Mesothelial cell of epicardium (in vitro differentiated cells): Measurements from ENCODE around the gene NHEJ1. TPM values are rescaled to one million over a fixed set of nuclear protein-coding genes. Genes with fewer than 3 reads are reported as not detected.

ENCODE experiments used
- DNase-seq, 2 experiments: peaks; one replicate each; pipeline ENCODE4 v3.0.0; 2021; ENCODE audit warnings: low spot score in 2 of 2; ENCODE audit not compliant: unreplicated experiment in 2 of 2
- H3K27ac Mint-ChIP-seq: 2 replicates; pipeline ENCODE4 v1.8.0; 2021; ENCODE audit warnings: mixed read lengths
- H3K27me3 Mint-ChIP-seq: 2 replicates; pipeline ENCODE4 v1.8.0; 2021; ENCODE audit warnings: low read depth, mixed read lengths
- H3K36me3 Mint-ChIP-seq: 2 replicates; pipeline ENCODE4 v1.8.0; 2021; ENCODE audit warnings: mixed read lengths
- H3K4me1 Mint-ChIP-seq: 2 replicates; pipeline ENCODE4 v1.8.0; 2021; ENCODE audit warnings: mixed read lengths
- H3K4me3 Mint-ChIP-seq: 2 replicates; pipeline ENCODE4 v1.8.0; 2021; ENCODE audit warnings: mild to moderate bottlenecking, moderate library complexity, mixed read lengths
- H3K9me3 Mint-ChIP-seq: 2 replicates; pipeline ENCODE4 v1.8.0; 2021; ENCODE audit warnings: mixed read lengths
- CTCF ChIP-seq: fragments of 200-600 bp; sonication (generic); IDR thresholded peaks from one replicate; pipeline ENCODE4 v1.5.0; 2021; ENCODE audit warnings: antibody characterized with exemption; ENCODE audit not compliant: unreplicated experiment
- total RNA-seq: library from RNA; stranded (reverse); gene quantifications from 3 replicates; pipeline ENCODE4 v1.2.1, GENCODE V29; 2021

The NHEJ1 gene
- total RNA-seq, 1 donor from 2014 or later = 11.5 TPM

GRCh38 chr2:219107758-219108157 lies 52.9 kb downstream of the NHEJ1 start:
- no peaks in the 10 kb centered on the region for H3K9me3 Mint-ChIP-seq
- DNase-seq = no peak
- H3K27ac Mint-ChIP-seq = no peak overlapping the region
- no peak for TF ChIP-seq CTCF
- H3K36me3 Mint-ChIP-seq = no peaks in the 10 kb centered on the region
- H3K4me3 Mint-ChIP-seq = no peak overlapping the region
- H3K27me3 Mint-ChIP-seq = no peaks in the 10 kb centered on the region
- no peaks in the 10 kb centered on the region for H3K4me1 Mint-ChIP-seq

- Mint-ChIP-seq H3K27ac (no peak overlapping the region), H3K4me3 (no peak overlapping the region), H3K9me3 (no peaks in the 10 kb centered on the region), H3K36me3 (no peaks in the 10 kb centered on the region), H3K27me3 (no peaks in the 10 kb centered on the region), H3K4me1 (no peaks in the 10 kb centered on the region)
- TF ChIP-seq CTCF = no peak
- DNase-seq = no peak
Observed at GRCh38 chr2:219106251-219106650, 54.4 kb downstream of the NHEJ1 start.

- Mint-ChIP-seq H3K4me3 (no peak overlapping the region), H3K36me3 (no peaks in the 10 kb centered on the region), H3K9me3 (no peaks in the 10 kb centered on the region), H3K27ac (no peak overlapping the region), H3K4me1 (no peaks in the 10 kb centered on the region), H3K27me3 (no peaks in the 10 kb centered on the region)
- peak; percentile 89 for TF ChIP-seq CTCF
- no peak for DNase-seq
Observed at GRCh38 chr2:219104107-219105035, 56.2 kb downstream of the NHEJ1 start.

GRCh38 chr2:219099329-219099728 lies 61.3 kb downstream of the NHEJ1 start:
- no peaks in the 10 kb centered on the region for H3K27me3 Mint-ChIP-seq
- H3K4me3 Mint-ChIP-seq = no peak overlapping the region
- no peaks in the 10 kb centered on the region for H3K9me3 Mint-ChIP-seq
- TF ChIP-seq CTCF = no peak
- no peak overlapping the region for H3K27ac Mint-ChIP-seq
- no peak for DNase-seq
- H3K4me1 Mint-ChIP-seq = no peaks in the 10 kb centered on the region
- no peaks in the 10 kb centered on the region for H3K36me3 Mint-ChIP-seq

- Mint-ChIP-seq H3K4me1 (no peaks in the 10 kb centered on the region), H3K27ac (no peak overlapping the region), H3K9me3 (no peaks in the 10 kb centered on the region), H3K4me3 (no peak overlapping the region), H3K36me3 (no peaks in the 10 kb centered on the region), H3K27me3 (no peaks in the 10 kb centered on the region)
- TF ChIP-seq CTCF = no peak
- DNase-seq = no peak
Observed at GRCh38 chr2:219095406-219095935, 65.1 kb downstream of the NHEJ1 start.
